Measurements from ENCODE around the gene DIDO1. TPM values are rescaled to one million over a fixed set of nuclear protein-coding genes. Genes with fewer than 3 reads are reported as not detected.

DIDO1 gene
- total RNA-seq, 3 donors from 2014 or later (not counting 1 experiment from before 2014, with no cell fraction given), result 79.5 to 116 (median 83.4) TPM

DNA sequence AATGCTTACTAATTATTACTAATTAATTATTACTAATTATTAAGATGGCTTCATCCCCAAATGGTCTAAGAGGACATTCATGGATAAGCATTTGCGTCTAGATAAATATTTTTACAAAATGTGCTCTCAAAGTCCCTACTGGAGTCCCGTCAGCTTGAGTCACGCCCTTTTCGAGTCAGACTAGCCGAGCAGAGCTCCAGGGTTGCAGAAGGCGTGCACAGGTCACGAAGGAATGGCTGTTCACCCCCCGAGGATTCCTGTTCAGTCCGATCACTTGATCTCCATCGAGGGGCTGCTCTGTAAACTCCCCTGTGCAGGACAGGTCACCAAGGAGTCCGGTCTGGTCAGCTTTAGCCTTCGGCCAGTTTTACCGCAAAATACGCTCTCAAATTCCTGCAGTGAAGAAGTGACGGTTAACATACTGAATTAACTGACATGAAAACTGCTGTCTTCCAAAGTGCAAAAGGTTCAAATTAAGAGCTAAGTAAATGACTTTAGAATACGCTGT, 84.5 kb downstream of the DIDO1 start:
- Mint-ChIP-seq H3K4me3 (no peak overlapping the region), H3K9me3 (no peaks in the 10 kb centered on the region), H3K36me3 (no peaks in the 10 kb centered on the region), H3K4me1 (peaks cover 0 to 10% of the 10 kb centered on the region in 2 donors), H3K27ac (no peak overlapping the region), H3K27me3 (ENCODE audit: low read depth in 2 of 2) (no peaks in the 10 kb centered on the region)
- DNase-seq, result no peak
- H3K9me3 ChIP-seq (ENCODE audit: control insufficient read depth, insufficient read depth, low read length), result no peaks in the 10 kb centered on the region
- ATAC-seq, result no peak
- intact Hi-C loops (cut with micrococcal nuclease), result no loop called here
- H3K27me3 ChIP-seq (ENCODE audit: control insufficient read depth, insufficient read depth, low read length), result no peaks in the 10 kb centered on the region
- TF ChIP-seq, protein P1, sequence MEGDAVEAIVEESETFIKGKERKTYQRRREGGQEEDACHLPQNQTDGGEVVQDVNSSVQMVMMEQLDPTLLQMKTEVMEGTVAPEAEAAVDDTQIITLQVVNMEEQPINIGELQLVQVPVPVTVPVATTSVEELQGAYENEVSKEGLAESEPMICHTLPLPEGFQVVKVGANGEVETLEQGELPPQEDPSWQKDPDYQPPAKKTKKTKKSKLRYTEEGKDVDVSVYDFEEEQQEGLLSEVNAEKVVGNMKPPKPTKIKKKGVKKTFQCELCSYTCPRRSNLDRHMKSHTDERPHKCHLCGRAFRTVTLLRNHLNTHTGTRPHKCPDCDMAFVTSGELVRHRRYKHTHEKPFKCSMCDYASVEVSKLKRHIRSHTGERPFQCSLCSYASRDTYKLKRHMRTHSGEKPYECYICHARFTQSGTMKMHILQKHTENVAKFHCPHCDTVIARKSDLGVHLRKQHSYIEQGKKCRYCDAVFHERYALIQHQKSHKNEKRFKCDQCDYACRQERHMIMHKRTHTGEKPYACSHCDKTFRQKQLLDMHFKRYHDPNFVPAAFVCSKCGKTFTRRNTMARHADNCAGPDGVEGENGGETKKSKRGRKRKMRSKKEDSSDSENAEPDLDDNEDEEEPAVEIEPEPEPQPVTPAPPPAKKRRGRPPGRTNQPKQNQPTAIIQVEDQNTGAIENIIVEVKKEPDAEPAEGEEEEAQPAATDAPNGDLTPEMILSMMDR (IDR thresholded peaks at IDR 0.05), result no peak
- H3K36me3 ChIP-seq (ENCODE audit: control insufficient read depth, insufficient read depth, low read length), result no peaks in the 10 kb centered on the region
- H3K27ac ChIP-seq (ENCODE audit: low read length), result no peak overlapping the region
- no peak overlapping the region for H3K4me3 ChIP-seq (ENCODE audit: low read length)
- 95% methylated on average over 15 of the region's 16 CpGs for WGBS (ENCODE audit: insufficient coverage)
- peaks cover 21% of the 10 kb centered on the region for H3K4me1 ChIP-seq (ENCODE audit: control insufficient read depth, insufficient read depth, low read length)

DNA sequence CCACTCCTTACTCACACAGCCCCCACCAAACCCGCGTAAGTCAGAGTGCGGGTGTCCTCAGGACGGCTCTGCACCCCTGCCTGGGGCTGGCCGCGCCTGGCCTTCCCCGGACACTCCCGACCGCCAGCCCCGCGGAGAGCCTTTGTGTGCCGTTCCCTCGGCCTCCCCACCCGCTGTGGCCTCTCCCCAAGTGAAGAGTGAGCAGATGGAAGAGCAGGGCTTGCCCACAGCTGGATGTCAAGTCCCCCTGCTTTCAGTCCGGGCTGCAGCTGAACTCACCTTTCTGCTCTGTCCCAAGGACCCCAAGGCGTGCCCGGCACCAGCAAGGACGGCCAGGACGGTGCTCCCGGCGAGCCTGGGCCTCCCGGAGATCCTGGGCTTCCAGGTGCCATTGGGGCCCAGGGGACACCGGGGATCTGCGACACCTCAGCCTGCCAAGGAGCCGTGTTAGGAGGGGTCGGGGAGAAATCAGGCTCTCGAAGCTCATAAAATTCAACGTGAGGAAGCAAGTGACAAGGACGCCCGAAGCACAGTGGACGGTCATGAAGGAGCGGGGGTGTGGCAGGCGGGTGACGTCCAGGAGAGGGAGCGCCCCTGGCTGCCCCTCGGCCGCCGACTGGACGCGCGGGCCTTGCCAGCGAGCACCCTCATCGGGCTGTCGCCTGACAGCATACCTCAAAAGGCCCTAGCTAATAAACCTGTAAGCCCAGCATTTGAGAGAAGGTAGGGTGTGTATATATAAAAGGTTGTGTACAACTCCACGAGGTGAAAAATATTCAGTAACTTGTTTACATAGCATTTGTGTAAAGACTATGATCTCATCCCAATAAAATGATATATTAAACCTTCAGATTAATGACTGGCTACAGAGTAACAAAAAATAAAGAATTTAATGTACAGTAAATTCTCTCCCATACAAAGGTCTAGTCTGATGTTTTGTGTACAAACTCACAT, 85.8 kb downstream of the DIDO1 start:
- H3K27me3 Mint-ChIP-seq (ENCODE audit: low read depth in 2 of 2), result no peaks in the 10 kb centered on the region
- H3K9me3 Mint-ChIP-seq, result no peaks in the 10 kb centered on the region
- ATAC-seq (no peak), DNase-seq (no peak)
- Histone ChIP-seq H3K27ac (ENCODE audit: low read length) (no peak overlapping the region), H3K9me3 (ENCODE audit: control insufficient read depth, insufficient read depth, low read length) (no peaks in the 10 kb centered on the region), H3K27me3 (ENCODE audit: control insufficient read depth, insufficient read depth, low read length) (no peaks in the 10 kb centered on the region), H3K36me3 (ENCODE audit: control insufficient read depth, insufficient read depth, low read length) (no peaks in the 10 kb centered on the region), H3K4me3 (ENCODE audit: low read length) (no peak overlapping the region), H3K4me1 (ENCODE audit: control insufficient read depth, insufficient read depth, low read length) (peaks cover 21% of the 10 kb centered on the region)
- 94% methylated on average over 44 of the region's 45 CpGs for WGBS (ENCODE audit: insufficient coverage)
- H3K27ac Mint-ChIP-seq, result no peak overlapping the region
- intact Hi-C loops (cut with micrococcal nuclease), result no loop called here
- TF ChIP-seq, protein P1 (IDR thresholded peaks at IDR 0.05), result no peak
- H3K4me3 Mint-ChIP-seq, result no peak overlapping the region
- H3K36me3 Mint-ChIP-seq, result no peaks in the 10 kb centered on the region
- H3K4me1 Mint-ChIP-seq, result peaks cover 0 to 10% of the 10 kb centered on the region in 2 donors

DNA sequence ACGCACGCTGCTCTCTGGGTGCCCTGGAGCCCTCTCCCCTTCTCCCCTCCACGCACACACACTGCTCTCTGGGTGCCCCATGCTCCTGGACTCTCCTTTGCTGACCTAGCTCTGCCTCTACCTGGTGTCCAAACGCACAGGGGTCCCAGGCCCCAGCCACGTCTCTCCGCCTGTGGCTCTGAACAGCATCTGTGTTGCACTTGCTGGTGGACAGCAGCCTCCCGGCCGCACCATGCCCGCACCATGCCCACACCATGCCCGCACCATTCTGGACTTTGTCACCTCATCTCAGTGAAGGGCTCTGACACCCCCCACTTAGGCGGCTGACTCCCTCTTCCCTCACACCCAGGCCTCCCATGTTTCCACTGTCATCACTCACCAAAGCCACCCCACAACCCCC, 86.5 kb downstream of the DIDO1 start:
- no peak for ATAC-seq
- no peak overlapping the region for H3K4me3 Mint-ChIP-seq
- peaks cover 0 to 10% of the 10 kb centered on the region in 2 donors for H3K4me1 Mint-ChIP-seq
- Histone ChIP-seq H3K9me3 (ENCODE audit: control insufficient read depth, insufficient read depth, low read length) (no peaks in the 10 kb centered on the region), H3K36me3 (ENCODE audit: control insufficient read depth, insufficient read depth, low read length) (no peaks in the 10 kb centered on the region), H3K4me3 (ENCODE audit: low read length) (no peak overlapping the region), H3K27ac (ENCODE audit: low read length) (no peak overlapping the region), H3K27me3 (ENCODE audit: control insufficient read depth, insufficient read depth, low read length) (no peaks in the 10 kb centered on the region), H3K4me1 (ENCODE audit: control insufficient read depth, insufficient read depth, low read length) (peaks cover 21% of the 10 kb centered on the region)
- intact Hi-C loops (cut with micrococcal nuclease), result no loop called here
- DNase-seq, result no peak
- no peaks in the 10 kb centered on the region for H3K36me3 Mint-ChIP-seq
- H3K27ac Mint-ChIP-seq, result no peak overlapping the region
- no peaks in the 10 kb centered on the region for H3K27me3 Mint-ChIP-seq (ENCODE audit: low read depth in 2 of 2)
- WGBS (ENCODE audit: insufficient coverage), result 91% methylated on average over 11 of the region's 11 CpGs
- TF ChIP-seq, protein P1 (IDR thresholded peaks at IDR 0.05), result no peak
- no peaks in the 10 kb centered on the region for H3K9me3 Mint-ChIP-seq
